ENCODE measurements around the gene ANP32B. TPM values are rescaled to one million over a fixed set of nuclear protein-coding genes. Genes with fewer than 3 reads are reported as not detected.

Gene ANP32B
- polyA plus RNA-seq, 1 of the 3 experiments (the other 2 are of a cell fraction) = 28.4 TPM

- H3K4me1 ChIP-seq (ENCODE audit: control insufficient read depth in 1 of 2, insufficient read depth in 2 of 2, low read depth in 1 of 2, low read length in 1 of 2) = no peaks in the 10 kb centered on the region
- no peaks in the 10 kb centered on the region for H3K36me3 ChIP-seq (replicated peaks in 1 of 2; ENCODE audit: control insufficient read depth in 1 of 2, insufficient read depth in 2 of 2, low read length in 1 of 2)
- H4K20me1 ChIP-seq (ENCODE audit: insufficient read depth) = no peaks in the 10 kb centered on the region
- H3K4me2 ChIP-seq = no peak overlapping the region
- no peak for TF ChIP-seq FOSL2 (IDR thresholded peaks at IDR 0.05; ENCODE audit: borderline replicate concordance, low read depth)
- TF ChIP-seq RFX5 (IDR thresholded peaks at IDR 0.05; ENCODE audit: low read length) = no peak
- TF ChIP-seq ZBTB33 (IDR thresholded peaks at IDR 0.05; ENCODE audit: borderline replicate concordance, low read depth) = no peak
- ChIA-PET CTCF (interaction anchor here (1.5 to 2.0 kb wide), 2 partner anchors 9 to 20 kb away, joined by 4 to 6 read pairs; partner anchors contain the start of gene ANP32B), POLR2A (no interaction called here)
- WGBS (ENCODE audit: low lambda C conversion rate) = 32% methylated on average over 2 of the region's 2 CpGs
- H3K27me3 ChIP-seq (ENCODE audit: insufficient read depth) = peaks cover 19% of the 10 kb centered on the region; the same call in 1 of the 2 replicates
- H3K9me3 ChIP-seq = no peaks in the 10 kb centered on the region
- no peak overlapping the region for H3K9ac ChIP-seq
- H3K9me2 ChIP-seq = no peaks in the 10 kb centered on the region
- no peaks in the 10 kb centered on the region for H3F3A ChIP-seq (replicated peaks; ENCODE audit: insufficient read depth)
- no peak for DNase-seq
- H3K4me3 ChIP-seq (ENCODE audit: low read depth in 2 of 2, low read length in 1 of 2) = no peak overlapping the region
- no peaks in the 10 kb centered on the region for H3K79me2 ChIP-seq (ENCODE audit: insufficient read depth)
- no peak overlapping the region for H2AFZ ChIP-seq (ENCODE audit: low read depth)
- no peak overlapping the region for H3K27ac ChIP-seq (ENCODE audit: low read depth in 2 of 2, low read length in 1 of 2)
Measured at GRCh38 chr9:97963232-97963631, 19.9 kb upstream of the ANP32B start.

GRCh38 chr9:97964901-97965300 lies 18.2 kb upstream of the ANP32B start:
- no peaks in the 10 kb centered on the region for H4K20me1 ChIP-seq (ENCODE audit: insufficient read depth)
- CTCF ChIA-PET = interaction anchor here (1.0 to 2.0 kb wide), 3 partner anchors 10 to 41 kb away, joined by 3 to 6 read pairs (median 4); no protein-coding TSS in a partner anchor
- H3K79me2 ChIP-seq (ENCODE audit: insufficient read depth) = no peaks in the 10 kb centered on the region
- no peak for DNase-seq
- no peaks in the 10 kb centered on the region for H3K9me2 ChIP-seq
- POLR2A ChIA-PET = no interaction called here
- no peaks in the 10 kb centered on the region for H3K9me3 ChIP-seq
- no peak overlapping the region for H3K4me2 ChIP-seq
- no peak overlapping the region for H3K4me3 ChIP-seq (ENCODE audit: low read depth in 2 of 2, low read length in 1 of 2)
- H3K27me3 ChIP-seq (ENCODE audit: insufficient read depth) = peaks cover 20% of the 10 kb centered on the region; the same call in 1 of the 2 replicates
- no peak for TF ChIP-seq TAF1 (IDR thresholded peaks at IDR 0.05; ENCODE audit: borderline replicate concordance, low read depth, low read length)
- no peak for TF ChIP-seq RAD21 (IDR thresholded peaks at IDR 0.05; ENCODE audit: low read length)
- no peak for TF ChIP-seq MEF2A (IDR thresholded peaks at IDR 0.05; ENCODE audit: borderline replicate concordance, low read depth)
- TF ChIP-seq MXI1 (IDR thresholded peaks at IDR 0.05; ENCODE audit: low read depth, low read length) = no peak
- TF ChIP-seq TEAD4 (IDR thresholded peaks at IDR 0.05; ENCODE audit: borderline replicate concordance, insufficient read depth) = no peak
- TF ChIP-seq RXRA (IDR thresholded peaks at IDR 0.05; ENCODE audit: borderline replicate concordance, low read depth) = no peak
- no peak for TF ChIP-seq FOXM1 (IDR thresholded peaks at IDR 0.05; ENCODE audit: low read depth)
- no peak for TF ChIP-seq GATA2 (CRISPR knock-in tag; IDR thresholded peaks at IDR 0.05)
- TF ChIP-seq YY1 (IDR thresholded peaks at IDR 0.05; ENCODE audit: low read depth) = no peak
- TF ChIP-seq EP300 (IDR thresholded peaks at IDR 0.05; ENCODE audit: borderline replicate concordance in 1 of 2, low read depth in 1 of 2, low read length in 1 of 2) = no peak
- TF ChIP-seq IRF3 (IDR thresholded peaks at IDR 0.05; ENCODE audit: low read depth, low read length) = no peak
- no peak for TF ChIP-seq NFIC (IDR thresholded peaks at IDR 0.05; ENCODE audit: borderline replicate concordance)
- no peak for TF ChIP-seq RFX5 (IDR thresholded peaks at IDR 0.05; ENCODE audit: low read length)
- TF ChIP-seq CTCF (IDR thresholded peaks at IDR 0.05) = no peak
- H3K4me1 ChIP-seq (ENCODE audit: control insufficient read depth in 1 of 2, insufficient read depth in 2 of 2, low read depth in 1 of 2, low read length in 1 of 2) = no peaks in the 10 kb centered on the region
- H3K9ac ChIP-seq = no peak overlapping the region
- no peaks in the 10 kb centered on the region for H3K36me3 ChIP-seq (replicated peaks in 1 of 2; ENCODE audit: control insufficient read depth in 1 of 2, insufficient read depth in 2 of 2, low read length in 1 of 2)
- no peaks in the 10 kb centered on the region for H3F3A ChIP-seq (replicated peaks; ENCODE audit: insufficient read depth)
- no peak overlapping the region for H2AFZ ChIP-seq (ENCODE audit: low read depth)
- H3K27ac ChIP-seq (ENCODE audit: low read depth in 2 of 2, low read length in 1 of 2) = no peak overlapping the region

Data from SK-N-SH (cell line).